GM21515 (cell line): ENCODE data around the gene AP2B1.
A peak's percentile ranks its signal among the peaks of the same experiment; 100 is the strongest.
"Not testable (repeated sequence)": the region's sequence is repeated elsewhere in the genome, so short reads cannot be mapped to it uniquely, and the experiment has no call there.

Experiments
- ATAC-seq: cut with Tn5 transposase; IDR thresholded peaks from one replicate; pipeline ENCODE4 v1.9.1; 2021; ENCODE audit not compliant: unreplicated experiment

The AP2B1 gene

GRCh38 chr17:35745749-35746320, 158.7 kb downstream of the AP2B1 start:
- no peak for ATAC-seq

- ATAC-seq: peak; percentile 58
Observed at GRCh38 chr17:35747540-35748017, 160.5 kb downstream of the AP2B1 start.

GRCh38 chr17:35748341-35748841, 161.3 kb downstream of the AP2B1 start:
- ATAC-seq: no peak

- ATAC-seq: no peak
Observed at GRCh38 chr17:35748979-35749378, 161.9 kb downstream of the AP2B1 start.

- ATAC-seq: no peak
Observed at GRCh38 chr17:35749560-35750412, 162.7 kb downstream of the AP2B1 start.

GRCh38 chr17:35750526-35751395, 163.6 kb downstream of the AP2B1 start:
- no peak for ATAC-seq

- not testable (repeated sequence) for ATAC-seq
Observed at GRCh38 chr17:35751541-35751940, 164.4 kb downstream of the AP2B1 start.

- no peak for ATAC-seq
Observed at GRCh38 chr17:35752471-35752870, 165.3 kb downstream of the AP2B1 start.

- ATAC-seq: no peak
Observed at GRCh38 chr17:35752945-35753764, 166.0 kb downstream of the AP2B1 start, which contains the start of gene GAS2L2. TSS of gene GAS2L2 (minus strand) at chr17:35753239. CDS start at chr17:35752850, 389 bp downstream.

GRCh38 chr17:35757243-35757642, 170.1 kb downstream of the AP2B1 start:
- ATAC-seq: no peak

GRCh38 chr17:35760587-35760986, 173.5 kb downstream of the AP2B1 start, which contains the start of gene C17orf50:
TSS of gene C17orf50 (plus strand) at chr17:35760887. CDS start at chr17:35760942, 55 bp downstream.
- ATAC-seq: no peak

GRCh38 chr17:35761601-35762000, 174.5 kb downstream of the AP2B1 start:
- no peak for ATAC-seq

GRCh38 chr17:35763767-35764122, 176.6 kb downstream of the AP2B1 start:
- ATAC-seq: no peak

GRCh38 chr17:35764123-35764991, 177.2 kb downstream of the AP2B1 start:
- ATAC-seq: peak; percentile 71

GRCh38 chr17:35765086-35765710, 178.1 kb downstream of the AP2B1 start:
- ATAC-seq: no peak

GRCh38 chr17:35765756-35766488, 178.8 kb downstream of the AP2B1 start:
- ATAC-seq: no peak

GRCh38 chr17:35766489-35766877, 179.4 kb downstream of the AP2B1 start:
- no peak for ATAC-seq

GRCh38 chr17:35766903-35767510, 179.9 kb downstream of the AP2B1 start:
- no peak for ATAC-seq
